Fibroblast of skin of right quadriceps (primary cell): ENCODE measurements around the gene IRF2.
"Not testable (repeated sequence)": the region's sequence is repeated elsewhere in the genome, so short reads cannot be mapped to it uniquely, and the experiment has no call there.

Experiments
- DNase-seq: peaks from one replicate; pipeline ENCODE4 v3.0.0-alpha.2; 2013

Gene IRF2

GRCh38 chr4:184385705-184386141 lies 88.6 kb downstream of the IRF2 start:
- no peak for DNase-seq

- no peak for DNase-seq
Observed at GRCh38 chr4:184384810-184385557, 89.4 kb downstream of the IRF2 start.

- peak; percentile 77 for DNase-seq
Observed at GRCh38 chr4:184384056-184384809, 90.1 kb downstream of the IRF2 start.

GRCh38 chr4:184383497-184384055 lies 90.8 kb downstream of the IRF2 start:
- peak; percentile 97 for DNase-seq

- no peak for DNase-seq
Observed at GRCh38 chr4:184382189-184382846, 92.0 kb downstream of the IRF2 start.

GRCh38 chr4:184380707-184381106 lies 93.6 kb downstream of the IRF2 start:
- DNase-seq, result no peak

GRCh38 chr4:184380214-184380613 lies 94.1 kb downstream of the IRF2 start:
- DNase-seq, result not testable (repeated sequence)

- no peak for DNase-seq
Observed at GRCh38 chr4:184376923-184377322, 97.4 kb downstream of the IRF2 start.

GRCh38 chr4:184376126-184376838 lies 98.1 kb downstream of the IRF2 start:
- DNase-seq, result no peak

- not testable (repeated sequence) for DNase-seq
Observed at GRCh38 chr4:184375623-184376022, 98.7 kb downstream of the IRF2 start.

- DNase-seq, result peak; percentile 50
Observed at GRCh38 chr4:184375027-184375426, 99.3 kb downstream of the IRF2 start.

GRCh38 chr4:184373886-184374405 lies 100.4 kb downstream of the IRF2 start:
- DNase-seq, result no peak

GRCh38 chr4:184371390-184371787 lies 103.0 kb downstream of the IRF2 start:
- DNase-seq, result no peak

GRCh38 chr4:184370711-184371389 lies 103.5 kb downstream of the IRF2 start:
- peak; percentile 57 for DNase-seq

GRCh38 chr4:184369871-184370270 lies 104.5 kb downstream of the IRF2 start:
- no peak for DNase-seq

- no peak for DNase-seq
Observed at GRCh38 chr4:184368731-184369130, 105.6 kb downstream of the IRF2 start.

GRCh38 chr4:184368290-184368689 lies 106.1 kb downstream of the IRF2 start:
- DNase-seq, result no peak

GRCh38 chr4:184364100-184364921 lies 110.0 kb downstream of the IRF2 start:
- no peak for DNase-seq

- DNase-seq, result no peak
Observed at GRCh38 chr4:184363258-184363657, 111.1 kb downstream of the IRF2 start.

GRCh38 chr4:184362396-184362795 lies 112.0 kb downstream of the IRF2 start:
- peak; percentile 49 for DNase-seq

GRCh38 chr4:184361443-184361842 lies 112.9 kb downstream of the IRF2 start:
- DNase-seq, result peak; percentile 72
